ENCODE measurements around the gene TSSK3. TPM values are rescaled to one million over a fixed set of nuclear protein-coding genes. Genes with fewer than 3 reads are reported as not detected.

Gene TSSK3
- total RNA-seq, 1 experiment from 2014 or later: 1.6 TPM

GRCh38 chr1:32346532-32347157, 15.7 kb upstream of the TSSK3 start:
- H3K9me3 Mint-ChIP-seq: peaks cover 9 to 10% of the 10 kb centered on the region in 2 experiments
- H3K14ac ChIP-seq (ENCODE audit: insufficient read depth, low read length): no peak overlapping the region

More at GRCh38 chr1:32346532-32347157, 15.7 kb upstream of the TSSK3 start:
- Mint-ChIP-seq H3K27ac (no peak overlapping the region), H3K4me1 (peaks cover 4 to 11% of the 10 kb centered on the region in 2 experiments; a peak in 3 of 4 replicates), H3K36me3 (ENCODE audit: insufficient read depth in 1 of 3, low read depth in 3 of 3) (peaks cover 6% of the 10 kb centered on the region in 3 experiments), H3K4me3 (no peak overlapping the region), H3K27me3 (ENCODE audit: low read depth) (peaks cover 50% of the 10 kb centered on the region)
- no peak for DNase-seq
- H4K8ac ChIP-seq (replicated peaks; ENCODE audit: insufficient read length, low read depth, low read length): no peak overlapping the region
- no CpG with 5 or more reads among the region's 9 CpGs for WGBS (ENCODE audit: extremely low coverage, insufficient read length, low lambda C conversion rate)
- no peak overlapping the region for H3K23ac ChIP-seq (ENCODE audit: insufficient read length, low read depth, low read length)
- H3T11ph ChIP-seq (ENCODE audit: low read length): no peak overlapping the region
- H3K4me1 ChIP-seq (ENCODE audit: insufficient read depth, low read length): no peaks in the 10 kb centered on the region
- peaks cover 3% of the 10 kb centered on the region; the same call in 1 of the 2 replicates for H3K27me3 ChIP-seq (ENCODE audit: insufficient read depth, low read length)
- no peak overlapping the region for H2AK5ac ChIP-seq (ENCODE audit: insufficient read length, low read length)
- H3K4ac ChIP-seq (ENCODE audit: low read depth, low read length): no peak overlapping the region
- H3K9ac ChIP-seq (ENCODE audit: extremely low read depth, insufficient read length, low read length): no peak overlapping the region
- no peak overlapping the region for H2BK5ac ChIP-seq (ENCODE audit: insufficient read length, low read length)
- no peak for TF ChIP-seq CTCF (conservative IDR thresholded peaks at IDR 0.05)
- no peak overlapping the region; the same call in 1 of the 2 replicates for H2BK15ac ChIP-seq (ENCODE audit: low read depth, low read length)
- no peaks in the 10 kb centered on the region for H3K9me3 ChIP-seq (ENCODE audit: control insufficient read depth, low read depth, low read length)
- H4K91ac ChIP-seq (ENCODE audit: insufficient read length, low read depth, low read length): no peak overlapping the region
- H3K18ac ChIP-seq (ENCODE audit: insufficient read length, low read depth, low read length): no peak overlapping the region
- no peak overlapping the region for H2BK20ac ChIP-seq (ENCODE audit: low read depth, low read length, poor library complexity, severe bottlenecking)
- H3K27ac ChIP-seq (ENCODE audit: insufficient read length, low read depth, low read length): no peak overlapping the region
- H3K56ac ChIP-seq (ENCODE audit: insufficient read length, low read depth, low read length): no peak overlapping the region
- no peak overlapping the region for H2AFZ ChIP-seq (ENCODE audit: low read length)
- H3K23me2 ChIP-seq (ENCODE audit: insufficient read length, low read depth, low read length, poor library complexity, severe bottlenecking): peaks cover 1% of the 10 kb centered on the region
- no peaks in the 10 kb centered on the region for H3K79me1 ChIP-seq (ENCODE audit: insufficient read depth, low read depth, low read length, poor library complexity, severe bottlenecking)
- no peaks in the 10 kb centered on the region for H3K79me2 ChIP-seq (ENCODE audit: insufficient read depth, low read length)
- H4K5ac ChIP-seq (ENCODE audit: insufficient read length, low read depth, low read length): no peak overlapping the region
- no peak overlapping the region for H2BK120ac ChIP-seq (ENCODE audit: low read depth, low read length, poor library complexity, severe bottlenecking)
- H4K20me1 ChIP-seq (ENCODE audit: control insufficient read depth, insufficient read depth, insufficient read length): no peaks in the 10 kb centered on the region
- no peak overlapping the region for H3K4me2 ChIP-seq (ENCODE audit: insufficient read depth, insufficient read length, low read length)
- H2BK12ac ChIP-seq (ENCODE audit: insufficient read length, low read depth, low read length): no peak overlapping the region

Measured in H9 (cell line).